ENCODE data around the gene B4GALT6. TPM values are rescaled to one million over a fixed set of nuclear protein-coding genes. Genes with fewer than 3 reads are reported as not detected.

Gene B4GALT6
- total and polyA plus RNA-seq, 2 of the 8 experiments (the other 6 are each of a cell fraction or from before 2014, with no cell fraction given): 6.3 to 41.5 TPM

DNA sequence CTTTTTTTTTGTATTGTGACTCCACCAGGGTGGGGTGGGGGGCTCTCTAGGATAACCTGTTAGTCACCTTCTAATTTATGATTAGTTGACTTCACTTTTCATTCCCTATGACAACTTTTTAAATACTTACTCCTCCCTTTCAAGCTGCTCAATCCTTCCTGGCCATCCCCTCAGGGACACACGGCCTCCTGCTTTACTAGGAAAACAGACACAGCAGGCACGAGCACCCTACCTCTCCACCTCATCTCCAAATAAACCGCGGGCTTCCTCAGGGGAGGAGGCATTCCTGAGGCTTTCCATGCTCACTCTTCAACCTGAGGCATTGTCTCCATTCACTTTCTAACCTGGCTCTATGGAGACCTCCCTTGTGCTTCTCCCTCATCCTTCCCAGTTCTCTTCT is 33.0 kb downstream of the B4GALT6 start (continued):
- TF ChIP-seq, protein P1, sequence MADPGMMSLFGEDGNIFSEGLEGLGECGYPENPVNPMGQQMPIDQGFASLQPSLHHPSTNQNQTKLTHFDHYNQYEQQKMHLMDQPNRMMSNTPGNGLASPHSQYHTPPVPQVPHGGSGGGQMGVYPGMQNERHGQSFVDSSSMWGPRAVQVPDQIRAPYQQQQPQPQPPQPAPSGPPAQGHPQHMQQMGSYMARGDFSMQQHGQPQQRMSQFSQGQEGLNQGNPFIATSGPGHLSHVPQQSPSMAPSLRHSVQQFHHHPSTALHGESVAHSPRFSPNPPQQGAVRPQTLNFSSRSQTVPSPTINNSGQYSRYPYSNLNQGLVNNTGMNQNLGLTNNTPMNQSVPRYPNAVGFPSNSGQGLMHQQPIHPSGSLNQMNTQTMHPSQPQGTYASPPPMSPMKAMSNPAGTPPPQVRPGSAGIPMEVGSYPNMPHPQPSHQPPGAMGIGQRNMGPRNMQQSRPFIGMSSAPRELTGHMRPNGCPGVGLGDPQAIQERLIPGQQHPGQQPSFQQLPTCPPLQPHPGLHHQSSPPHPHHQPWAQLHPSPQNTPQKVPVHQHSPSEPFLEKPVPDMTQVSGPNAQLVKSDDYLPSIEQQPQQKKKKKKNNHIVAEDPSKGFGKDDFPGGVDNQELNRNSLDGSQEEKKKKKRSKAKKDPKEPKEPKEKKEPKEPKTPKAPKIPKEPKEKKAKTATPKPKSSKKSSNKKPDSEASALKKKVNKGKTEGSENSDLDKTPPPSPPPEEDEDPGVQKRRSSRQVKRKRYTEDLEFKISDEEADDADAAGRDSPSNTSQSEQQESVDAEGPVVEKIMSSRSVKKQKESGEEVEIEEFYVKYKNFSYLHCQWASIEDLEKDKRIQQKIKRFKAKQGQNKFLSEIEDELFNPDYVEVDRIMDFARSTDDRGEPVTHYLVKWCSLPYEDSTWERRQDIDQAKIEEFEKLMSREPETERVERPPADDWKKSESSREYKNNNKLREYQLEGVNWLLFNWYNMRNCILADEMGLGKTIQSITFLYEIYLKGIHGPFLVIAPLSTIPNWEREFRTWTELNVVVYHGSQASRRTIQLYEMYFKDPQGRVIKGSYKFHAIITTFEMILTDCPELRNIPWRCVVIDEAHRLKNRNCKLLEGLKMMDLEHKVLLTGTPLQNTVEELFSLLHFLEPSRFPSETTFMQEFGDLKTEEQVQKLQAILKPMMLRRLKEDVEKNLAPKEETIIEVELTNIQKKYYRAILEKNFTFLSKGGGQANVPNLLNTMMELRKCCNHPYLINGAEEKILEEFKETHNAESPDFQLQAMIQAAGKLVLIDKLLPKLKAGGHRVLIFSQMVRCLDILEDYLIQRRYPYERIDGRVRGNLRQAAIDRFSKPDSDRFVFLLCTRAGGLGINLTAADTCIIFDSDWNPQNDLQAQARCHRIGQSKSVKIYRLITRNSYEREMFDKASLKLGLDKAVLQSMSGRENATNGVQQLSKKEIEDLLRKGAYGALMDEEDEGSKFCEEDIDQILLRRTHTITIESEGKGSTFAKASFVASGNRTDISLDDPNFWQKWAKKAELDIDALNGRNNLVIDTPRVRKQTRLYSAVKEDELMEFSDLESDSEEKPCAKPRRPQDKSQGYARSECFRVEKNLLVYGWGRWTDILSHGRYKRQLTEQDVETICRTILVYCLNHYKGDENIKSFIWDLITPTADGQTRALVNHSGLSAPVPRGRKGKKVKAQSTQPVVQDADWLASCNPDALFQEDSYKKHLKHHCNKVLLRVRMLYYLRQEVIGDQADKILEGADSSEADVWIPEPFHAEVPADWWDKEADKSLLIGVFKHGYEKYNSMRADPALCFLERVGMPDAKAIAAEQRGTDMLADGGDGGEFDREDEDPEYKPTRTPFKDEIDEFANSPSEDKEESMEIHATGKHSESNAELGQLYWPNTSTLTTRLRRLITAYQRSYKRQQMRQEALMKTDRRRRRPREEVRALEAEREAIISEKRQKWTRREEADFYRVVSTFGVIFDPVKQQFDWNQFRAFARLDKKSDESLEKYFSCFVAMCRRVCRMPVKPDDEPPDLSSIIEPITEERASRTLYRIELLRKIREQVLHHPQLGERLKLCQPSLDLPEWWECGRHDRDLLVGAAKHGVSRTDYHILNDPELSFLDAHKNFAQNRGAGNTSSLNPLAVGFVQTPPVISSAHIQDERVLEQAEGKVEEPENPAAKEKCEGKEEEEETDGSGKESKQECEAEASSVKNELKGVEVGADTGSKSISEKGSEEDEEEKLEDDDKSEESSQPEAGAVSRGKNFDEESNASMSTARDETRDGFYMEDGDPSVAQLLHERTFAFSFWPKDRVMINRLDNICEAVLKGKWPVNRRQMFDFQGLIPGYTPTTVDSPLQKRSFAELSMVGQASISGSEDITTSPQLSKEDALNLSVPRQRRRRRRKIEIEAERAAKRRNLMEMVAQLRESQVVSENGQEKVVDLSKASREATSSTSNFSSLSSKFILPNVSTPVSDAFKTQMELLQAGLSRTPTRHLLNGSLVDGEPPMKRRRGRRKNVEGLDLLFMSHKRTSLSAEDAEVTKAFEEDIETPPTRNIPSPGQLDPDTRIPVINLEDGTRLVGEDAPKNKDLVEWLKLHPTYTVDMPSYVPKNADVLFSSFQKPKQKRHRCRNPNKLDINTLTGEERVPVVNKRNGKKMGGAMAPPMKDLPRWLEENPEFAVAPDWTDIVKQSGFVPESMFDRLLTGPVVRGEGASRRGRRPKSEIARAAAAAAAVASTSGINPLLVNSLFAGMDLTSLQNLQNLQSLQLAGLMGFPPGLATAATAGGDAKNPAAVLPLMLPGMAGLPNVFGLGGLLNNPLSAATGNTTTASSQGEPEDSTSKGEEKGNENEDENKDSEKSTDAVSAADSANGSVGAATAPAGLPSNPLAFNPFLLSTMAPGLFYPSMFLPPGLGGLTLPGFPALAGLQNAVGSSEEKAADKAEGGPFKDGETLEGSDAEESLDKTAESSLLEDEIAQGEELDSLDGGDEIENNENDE (IDR thresholded peaks at IDR 0.05; ENCODE audit: insufficient replicate concordance, low read length): no peak
- no peak for TF ChIP-seq KDM4A (IDR thresholded peaks at IDR 0.05; ENCODE audit: low read depth, low read length, severe bottlenecking)
- TF ChIP-seq GABPA (IDR thresholded peaks at IDR 0.05; ENCODE audit: borderline replicate concordance, insufficient read depth, low read length): no peak
- TF ChIP-seq YY1 (IDR thresholded peaks at IDR 0.05; ENCODE audit: low read depth, low read length): no peak
- TF ChIP-seq CHD1 (IDR thresholded peaks at IDR 0.05; ENCODE audit: low read depth, low read length): no peak
- no peak for TF ChIP-seq ASH2L (IDR thresholded peaks at IDR 0.05; ENCODE audit: low read length)
- TF ChIP-seq BRCA1 (IDR thresholded peaks at IDR 0.05; ENCODE audit: low read depth, low read length): no peak
- TF ChIP-seq BACH1 (IDR thresholded peaks at IDR 0.05; ENCODE audit: low read length): no peak
- no peak for TF ChIP-seq ZNF274 (IDR thresholded peaks at IDR 0.05; ENCODE audit: borderline replicate concordance, extremely low read depth, low read length)
- TF ChIP-seq MAFK (IDR thresholded peaks at IDR 0.05; ENCODE audit: low read depth, low read length): no peak
- no peak for TF ChIP-seq EZH2 (IDR thresholded peaks at IDR 0.05; ENCODE audit: low read depth, low read length, severe bottlenecking)
- TF ChIP-seq RNF2 (IDR thresholded peaks at IDR 0.05; ENCODE audit: borderline replicate concordance, low read depth, low read length, missing control alignments, poor library complexity, severe bottlenecking): no peak

All from H1 (cell line).